Measurements from ENCODE around the gene SLTM.
"Not testable (repeated sequence)": the region's sequence is repeated elsewhere in the genome, so short reads cannot be mapped to it uniquely, and the experiment has no call there.

The SLTM gene

DNA sequence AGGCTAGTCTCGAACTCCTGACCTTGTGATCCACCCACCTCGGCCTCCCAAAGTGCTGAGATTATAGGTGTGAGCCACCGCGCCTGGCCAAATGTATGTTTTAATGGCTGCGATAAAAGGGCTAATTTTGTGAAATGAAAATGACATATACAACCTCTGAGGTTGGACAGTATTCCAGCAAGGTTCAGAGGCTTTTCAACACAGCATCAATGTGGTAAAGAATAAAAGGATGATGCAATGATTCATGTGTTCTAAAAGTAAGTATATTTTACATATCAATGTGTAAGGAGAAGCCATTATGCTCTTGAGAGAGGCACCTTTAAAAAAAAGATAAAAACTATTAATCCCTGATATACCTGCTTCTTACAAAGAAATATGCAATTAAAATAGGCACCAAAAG lies 6.7 kb downstream of the SLTM start:
- no peak for DNase-seq

DNA sequence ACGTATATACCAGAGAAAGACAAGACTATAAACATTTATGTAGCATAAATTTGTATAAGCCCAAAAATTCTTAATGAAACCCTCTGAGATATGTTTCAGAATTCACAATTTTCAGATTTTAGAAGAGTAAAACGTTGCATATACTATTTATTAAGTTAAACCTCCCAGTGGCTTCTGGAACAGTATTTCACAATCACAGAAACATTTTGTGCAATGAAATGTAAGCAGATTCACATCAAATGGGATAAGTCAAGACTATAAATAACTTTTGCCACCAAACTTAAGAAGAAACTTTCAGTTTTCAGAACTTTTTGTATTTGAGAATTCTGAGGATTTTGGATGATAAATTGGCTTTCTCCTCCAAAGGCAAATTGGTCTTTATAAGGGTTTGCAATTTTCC lies 9.2 kb downstream of the SLTM start:
- DNase-seq: no peak

DNA sequence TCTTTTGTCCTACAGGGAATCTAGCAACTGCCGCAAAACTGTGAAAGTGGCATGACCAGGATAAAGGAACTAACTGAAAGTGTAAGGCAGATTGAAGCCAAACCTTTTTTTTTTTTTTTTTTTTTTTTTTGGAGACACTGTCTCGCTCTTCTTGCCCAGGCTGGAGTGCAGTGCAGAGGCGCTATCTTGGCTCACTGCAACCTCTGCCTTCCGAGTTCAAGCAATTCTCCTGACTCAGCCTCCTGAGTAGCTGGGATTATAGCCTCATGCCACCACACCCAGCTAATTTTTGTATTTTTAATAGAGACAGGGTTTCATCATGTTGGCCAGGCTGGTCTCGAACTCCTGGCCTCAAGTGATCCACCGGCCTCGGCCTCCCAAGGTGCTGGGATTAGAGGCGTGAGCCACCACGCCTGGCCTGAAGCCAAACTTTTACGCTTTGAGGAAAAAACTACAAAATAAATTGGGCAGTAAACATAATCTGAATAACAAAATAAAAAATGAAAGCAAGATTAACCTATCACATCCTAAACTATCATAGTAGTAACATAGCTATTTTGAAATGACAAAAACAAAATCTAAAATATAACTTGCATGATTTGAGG lies 9.7 kb downstream of the SLTM start:
- DNase-seq: no peak

DNA sequence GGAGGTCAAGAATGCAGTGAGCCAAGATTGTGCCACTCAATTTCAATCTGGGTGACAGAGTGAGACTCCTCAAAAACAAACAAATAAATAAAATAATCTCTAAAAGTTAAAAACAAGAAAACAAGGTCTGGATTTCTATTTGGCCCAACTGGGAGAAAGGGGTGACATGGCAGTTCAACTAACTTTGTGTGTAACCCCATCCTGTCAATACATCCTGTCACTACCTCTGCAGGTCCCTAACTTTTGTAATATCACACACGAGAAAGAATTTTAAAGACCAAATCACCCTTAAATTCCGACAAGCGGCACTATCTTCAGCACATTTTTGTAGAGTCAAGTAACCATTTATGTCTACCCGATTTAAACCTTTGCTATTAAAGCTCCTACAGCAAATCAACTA lies 10.2 kb downstream of the SLTM start:
- DNase-seq: no peak

- no peak for DNase-seq
Observed at GRCh38 chr15:58921267-58921790, 12.2 kb downstream of the SLTM start.

GRCh38 chr15:58920447-58920846 lies 13.0 kb downstream of the SLTM start:
- not testable (repeated sequence) for DNase-seq

DNA sequence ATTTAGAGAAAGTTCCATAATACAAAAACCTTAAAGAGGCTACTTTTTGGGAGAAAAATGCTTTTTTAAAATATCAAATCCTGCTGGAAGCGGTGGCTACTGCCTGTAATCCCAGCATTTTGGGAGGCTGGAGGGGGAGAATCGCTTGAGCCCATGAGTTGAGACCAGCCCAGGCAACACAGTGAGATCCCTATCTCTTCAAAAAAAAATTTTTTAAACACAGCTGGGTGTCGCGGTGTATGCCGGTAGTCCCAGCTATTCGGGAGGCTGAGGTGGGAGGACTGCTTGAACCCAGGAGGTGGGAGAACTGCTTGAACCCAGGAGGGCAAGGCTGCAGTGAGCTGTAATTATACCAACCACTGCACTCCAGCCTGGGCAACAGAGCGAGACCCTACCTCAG lies 14.2 kb downstream of the SLTM start:
- no peak for DNase-seq

- peak; percentile 16 for DNase-seq
Observed at GRCh38 chr15:58918239-58918638, 15.2 kb downstream of the SLTM start.

GRCh38 chr15:58917613-58918129 lies 15.8 kb downstream of the SLTM start:
- DNase-seq: not testable (repeated sequence)

DNA sequence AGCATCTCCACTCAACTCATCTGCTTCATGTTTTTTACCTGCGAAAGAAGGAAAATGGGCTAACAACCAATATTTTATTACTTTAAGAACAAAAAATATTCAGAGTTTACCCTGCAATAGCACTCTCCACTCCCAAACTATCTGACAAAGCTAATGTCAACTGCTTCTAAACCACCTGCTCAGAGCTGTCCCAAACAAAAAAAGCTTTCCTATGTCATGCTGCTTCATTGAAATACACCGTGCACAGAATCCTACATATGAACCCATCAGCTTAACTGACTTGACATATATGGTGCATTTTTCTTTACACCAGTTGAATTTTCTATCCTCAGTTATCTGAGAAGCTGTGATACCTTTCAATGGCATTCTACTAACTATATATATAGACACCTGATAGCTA lies 16.5 kb downstream of the SLTM start:
- no peak for DNase-seq

DNA sequence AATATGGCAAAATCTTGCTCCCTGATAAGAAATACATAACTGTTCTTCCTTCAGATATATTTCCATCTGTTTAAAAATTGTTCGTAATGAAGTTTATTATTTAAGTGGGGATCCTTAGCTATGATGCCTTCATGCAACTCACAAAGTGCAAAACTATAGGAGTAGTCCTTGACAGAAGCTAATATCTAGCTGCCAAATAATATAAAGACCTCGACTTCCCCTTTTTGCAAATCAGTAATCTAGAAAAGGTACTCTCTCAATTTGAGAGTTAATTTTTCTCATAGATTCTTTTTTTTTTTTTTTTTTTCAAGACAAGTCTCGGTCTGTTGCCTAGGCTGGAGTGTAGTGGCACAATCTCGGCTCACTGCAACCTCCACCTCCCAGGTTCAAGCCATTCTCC lies 23.0 kb downstream of the SLTM start:
- DNase-seq: no peak

- DNase-seq: no peak
Observed at GRCh38 chr15:58909616-58910015, 23.9 kb downstream of the SLTM start.

DNA sequence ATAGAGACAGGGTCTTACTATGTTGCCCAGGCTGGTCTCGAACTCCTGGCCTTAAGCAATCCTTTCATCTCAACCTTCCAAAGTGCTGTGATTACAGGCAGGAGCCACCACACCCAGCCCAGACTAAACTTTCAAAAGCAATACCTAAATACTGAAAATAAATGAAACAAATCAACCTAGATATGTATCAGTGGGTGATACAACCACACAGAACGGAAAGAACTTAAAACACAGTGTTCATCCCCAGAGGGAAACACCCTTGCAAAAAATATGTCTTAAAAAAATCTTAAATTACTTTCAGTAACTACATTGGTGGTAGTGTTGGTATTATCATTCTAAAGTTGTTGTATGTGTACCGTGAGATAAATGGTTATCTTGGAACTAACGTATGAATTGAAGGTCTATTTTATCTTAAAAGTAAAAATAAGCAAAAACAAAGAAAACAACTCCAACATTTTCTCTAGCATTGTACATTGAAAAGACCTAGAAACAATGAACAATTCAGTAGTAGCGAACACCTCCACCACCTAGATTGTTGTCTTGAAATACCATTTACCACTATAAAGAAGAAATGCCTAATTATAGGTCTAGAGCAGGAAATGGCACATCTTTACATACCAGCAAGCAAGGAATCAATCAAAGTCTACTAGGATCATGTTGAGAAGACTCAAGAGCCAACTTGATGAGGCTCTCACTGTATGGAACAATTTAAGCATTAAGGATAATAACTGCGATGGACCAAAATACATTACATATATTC lies 24.7 kb downstream of the SLTM start:
- DNase-seq: no peak

- no peak for DNase-seq
Observed at GRCh38 chr15:58900631-58901030, 32.8 kb downstream of the SLTM start.

GRCh38 chr15:58898150-58898680 lies 35.3 kb downstream of the SLTM start:
- DNase-seq: no peak

- no peak for DNase-seq
Observed at GRCh38 chr15:58889363-58889762, 44.1 kb downstream of the SLTM start.

- no peak for DNase-seq
Observed at GRCh38 chr15:58886921-58887320, 46.6 kb downstream of the SLTM start.

DNA sequence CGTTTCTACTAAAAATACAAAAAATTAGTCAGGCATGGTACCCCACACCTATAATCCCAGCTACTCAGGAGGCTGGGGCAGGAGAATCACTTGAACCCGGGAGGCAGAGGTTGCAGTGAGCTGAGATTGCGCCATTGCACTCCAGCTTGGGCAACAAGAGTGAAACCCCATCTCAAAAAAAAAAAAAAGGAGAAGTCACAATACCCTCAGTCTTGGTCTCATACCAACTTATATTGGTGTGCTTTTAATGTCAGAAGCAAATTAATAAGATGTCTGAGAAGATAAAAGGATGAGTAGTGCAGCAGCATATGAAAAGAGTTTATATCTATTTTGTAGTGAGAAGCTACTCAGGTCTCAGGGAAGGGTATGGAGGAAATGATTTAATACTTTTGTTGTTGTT lies 49.6 kb downstream of the SLTM start:
- not testable (repeated sequence) for DNase-seq

DNA sequence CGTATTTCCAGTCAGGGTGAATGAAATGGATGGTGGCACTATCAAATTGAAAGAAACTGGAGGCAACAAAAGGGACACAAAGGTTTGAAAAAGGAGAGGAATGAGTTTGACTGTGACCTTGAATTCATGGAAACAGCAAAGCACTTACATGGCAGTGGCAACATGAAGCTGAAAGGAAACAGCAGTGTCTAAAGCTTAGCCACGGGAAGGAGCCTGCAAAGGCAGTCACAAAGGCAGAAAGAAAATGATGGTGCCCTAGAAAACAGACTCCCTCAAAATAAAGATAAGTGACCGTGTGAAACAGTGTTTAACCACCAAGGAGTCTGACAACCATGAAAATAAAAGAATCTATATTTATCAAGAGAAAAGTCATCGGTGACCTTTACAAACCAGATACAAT lies 51.2 kb downstream of the SLTM start:
- DNase-seq: no peak

DNA sequence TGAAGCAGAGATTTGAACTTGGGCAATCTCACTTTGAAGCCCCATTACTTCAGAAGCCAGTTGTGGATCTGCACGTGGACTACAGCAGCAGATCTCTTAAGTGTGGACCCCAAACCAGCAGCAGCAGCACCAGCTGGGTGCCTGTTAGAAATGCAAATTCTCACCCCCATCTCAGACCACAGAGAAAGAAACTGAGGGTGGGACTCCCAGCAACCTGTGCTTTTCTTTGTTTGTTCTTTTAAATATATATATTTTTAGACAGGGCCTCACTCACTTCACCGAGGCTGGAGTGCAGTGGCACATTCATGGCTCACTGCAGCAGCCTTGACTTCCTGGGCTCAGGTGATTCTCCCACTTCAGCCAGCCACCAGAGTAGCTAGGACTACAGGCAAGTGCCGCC lies 53.2 kb downstream of the SLTM start:
- DNase-seq: no peak

DNA sequence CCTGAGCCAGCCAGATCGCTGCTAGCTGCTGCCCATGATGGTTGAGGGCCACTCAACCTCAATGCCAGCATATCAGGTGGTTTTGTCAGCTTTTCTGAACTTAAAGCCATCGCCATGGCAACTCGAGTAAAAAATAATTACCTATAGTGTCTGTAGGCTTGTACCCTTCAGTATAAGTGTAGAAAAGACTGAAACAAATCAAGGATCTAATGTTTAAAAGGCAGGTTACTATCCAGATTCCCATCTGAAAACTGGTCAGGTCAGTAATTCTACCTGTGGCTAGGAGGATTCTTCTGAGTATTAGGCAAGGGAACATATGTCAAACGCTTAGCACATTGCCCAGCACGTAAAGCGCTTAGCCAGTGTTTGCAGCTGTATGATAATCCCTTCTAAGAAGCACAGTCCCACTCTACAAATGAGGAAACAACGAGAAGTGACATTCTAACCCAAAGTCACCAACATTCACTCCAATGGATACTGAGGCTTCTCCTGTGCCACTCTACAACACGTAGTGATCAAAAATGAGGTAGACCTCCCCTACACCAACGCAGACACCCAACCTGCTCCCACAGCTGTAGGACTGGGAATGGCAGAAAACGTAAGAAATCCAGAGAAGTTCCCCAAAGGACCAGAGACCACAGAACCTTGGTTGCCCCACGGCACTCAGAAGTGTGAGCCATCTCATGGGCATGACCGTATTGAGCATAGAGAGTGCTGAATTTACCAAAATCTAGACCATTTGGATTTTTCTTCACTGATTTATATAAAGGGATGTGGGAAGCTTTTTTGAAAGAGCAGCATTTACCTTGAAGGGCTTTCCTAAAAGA lies 55.3 kb downstream of the SLTM start:
- no peak for DNase-seq

DNA sequence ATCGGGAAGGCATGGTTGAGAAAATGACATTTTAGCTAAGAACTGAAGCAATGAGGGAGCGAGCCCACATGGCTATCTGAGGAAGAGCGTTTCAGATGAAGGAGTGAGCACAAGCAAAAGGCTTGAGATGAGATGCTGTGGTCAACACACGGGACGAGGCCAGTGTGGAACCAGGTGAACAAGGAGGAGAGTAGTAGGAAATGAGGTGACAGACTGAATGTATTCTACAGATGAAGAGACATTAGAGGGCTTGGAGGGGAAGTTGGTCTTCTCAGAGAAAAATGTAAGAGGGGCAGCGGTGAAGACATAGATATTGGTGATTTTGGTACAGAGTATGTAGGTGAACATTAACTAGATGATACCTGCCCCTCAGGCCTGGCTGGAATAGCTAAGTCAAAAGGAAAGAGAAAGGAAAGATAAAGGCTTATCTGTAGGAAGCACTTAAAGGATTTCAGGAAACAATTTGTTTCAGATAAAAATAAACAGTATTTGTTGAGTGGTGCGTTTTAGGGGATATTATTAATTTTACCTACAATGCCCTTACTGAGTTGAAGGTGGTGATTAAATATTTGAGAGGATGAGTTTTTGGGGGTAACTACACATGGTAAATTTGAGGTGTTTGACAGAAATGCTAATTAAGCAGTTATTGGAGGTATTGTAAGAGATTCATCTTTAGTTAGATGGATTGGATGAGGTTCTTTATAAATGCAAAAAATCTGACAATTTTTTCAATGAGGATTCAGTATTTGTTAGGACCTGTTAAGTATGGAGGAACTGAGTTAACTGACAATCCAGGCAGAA lies 57.0 kb downstream of the SLTM start:
- no peak for DNase-seq
